Fibroblast of lung (primary cell): ENCODE measurements around the gene FDXACB1. TPM values are rescaled to one million over a fixed set of nuclear protein-coding genes. Genes with fewer than 3 reads are reported as not detected.

Experiments used
- DNase-seq, 2 donors: peaks; one replicate each; pipeline versions ENCODE4 v3.0.0 to v3.0.0-alpha.2; 2010; ENCODE audit warnings: low read depth in 2 of 2
- H2AFZ ChIP-seq: 2 replicates; pipeline ENCODE4 v1.5.1; 2012; ENCODE audit warnings: low read length, control low read depth, inconsistent platforms
- H3K27ac ChIP-seq: 2 replicates; pipeline ENCODE4 v1.5.1; 2011; ENCODE audit warnings: low read length, control low read depth; ENCODE audit not compliant: insufficient read depth
- H3K27me3 ChIP-seq: 2 replicates; pipeline ENCODE4 v1.5.1; 2011; ENCODE audit warnings: mild to moderate bottlenecking, low read length; ENCODE audit not compliant: control insufficient read depth, insufficient read depth
- H3K36me3 ChIP-seq: 2 replicates; pipeline ENCODE4 v1.5.1; 2011; ENCODE audit warnings: low read length; ENCODE audit not compliant: control insufficient read depth, insufficient read depth
- H3K4me1 ChIP-seq: 2 replicates; pipeline ENCODE4 v1.5.1; 2011; ENCODE audit warnings: low read length; ENCODE audit not compliant: control insufficient read depth, insufficient read depth; ENCODE audit errors: extremely low read depth
- H3K4me2 ChIP-seq: 2 replicates; pipeline ENCODE4 v1.5.1; 2011; ENCODE audit warnings: low read length, control low read depth; ENCODE audit not compliant: insufficient read depth; ENCODE audit errors: extremely low read depth
- H3K4me3 ChIP-seq, 4 experiments: fragments of 200-600 bp in 1 of 4; sonication (generic) in 1 of 4; replicated peaks in 1 of 4; 2 replicates each; pipeline ENCODE4 v1.5.1; 2011 to 2016; ENCODE audit warnings: low read length in 4 of 4, low read depth in 3 of 4, mild to moderate bottlenecking in 3 of 4, control low read depth in 2 of 4, inconsistent platforms in 1 of 4, mixed read lengths in 1 of 4; ENCODE audit not compliant: insufficient read depth in 1 of 4; ENCODE audit errors: control extremely low read depth in 1 of 4
- H3K79me2 ChIP-seq: 2 replicates; pipeline ENCODE4 v1.5.1; 2012; ENCODE audit warnings: mild to moderate bottlenecking, low read length, inconsistent platforms; ENCODE audit not compliant: control insufficient read depth, insufficient read depth
- H3K9ac ChIP-seq: 2 replicates; pipeline ENCODE4 v1.5.1; 2011; ENCODE audit warnings: mild to moderate bottlenecking, low read length, control low read depth; ENCODE audit not compliant: insufficient read depth
- H3K9me3 ChIP-seq: 2 replicates; pipeline ENCODE4 v1.5.1; 2012; ENCODE audit warnings: low read depth, low read length; ENCODE audit not compliant: control insufficient read depth, insufficient read depth
- H4K20me1 ChIP-seq: 2 replicates; pipeline ENCODE4 v1.5.1; 2011; ENCODE audit warnings: low read length; ENCODE audit not compliant: control insufficient read depth, insufficient read depth; ENCODE audit errors: extremely low read depth
- CTCF ChIP-seq, 2 donors: IDR thresholded peaks in 1 of 2; conservative IDR thresholded peaks in 1 of 2; 1 replicate in 1 of 2; 2 replicates in 1 of 2; pipeline ENCODE4 v1.5.1; 2011 to 2012; ENCODE audit warnings: low read length in 2 of 2, control low read depth in 1 of 2, inconsistent platforms in 1 of 2, low read depth in 1 of 2, mild to moderate bottlenecking in 1 of 2
- EZH2 ChIP-seq: IDR thresholded peaks from 2 replicates; pipeline ENCODE4 v1.5.1; 2012; ENCODE audit warnings: low read length, control low read depth, mild to moderate bottlenecking; ENCODE audit errors: missing control alignments
- polyA plus RNA-seq, 2 donors: library from polyadenylated mRNA; depleted of rRNA in 1 of 2; stranded (reverse) in 1 of 2; unstranded in 1 of 2; fragments of >200 nt; gene quantifications; 2 replicates each; pipeline ENCODE4 v1.2.1, GENCODE V29; 2011 to 2012; ENCODE audit warnings: missing spikeins in 1 of 2
- total RNA-seq: library from RNA; depleted of rRNA; stranded (reverse); fragments of >200 nt; gene quantifications from 2 replicates; pipeline ENCODE4 v1.2.1, GENCODE V29; 2014

Gene FDXACB1
- total and polyA plus RNA-seq, 2 donors (not counting 1 experiment from before 2014, with no cell fraction given), result 1.7 to 1.8 TPM

- Histone ChIP-seq H3K79me2 (no peaks in the 10 kb centered on the region), H3K27ac (no peak overlapping the region), H4K20me1 (no peaks in the 10 kb centered on the region), H3K4me1 (peaks cover 13% of the 10 kb centered on the region), H3K9ac (no peak overlapping the region), H3K4me2 (no peak overlapping the region), H2AFZ (no peak overlapping the region), H3K27me3 (no peaks in the 10 kb centered on the region), H3K4me3 (no peak overlapping the region), H3K9me3 (no peaks in the 10 kb centered on the region), H3K36me3 (no peaks in the 10 kb centered on the region)
- DNase-seq, result no peak
- TF ChIP-seq EZH2 (no peak), CTCF (conservative IDR thresholded peaks at IDR 0.05 in 1 of 2, IDR thresholded peaks at IDR 0.05 in 1 of 2; ENCODE audit: low read depth in 1 of 2, low read length in 2 of 2) (no peak)
Measured at GRCh38 chr11:111916768-111917167, 37.8 kb upstream of the FDXACB1 start.

- Histone ChIP-seq H3K4me3 (peak overlapping the region in 1 of 4 experiments; percentile 64), H3K27ac (peak overlapping the region; percentile 65), H3K9me3 (no peaks in the 10 kb centered on the region), H3K4me1 (peaks cover 16% of the 10 kb centered on the region), H3K36me3 (no peaks in the 10 kb centered on the region), H2AFZ (peak overlapping the region; percentile 55), H3K4me2 (peak overlapping the region; percentile 64), H3K9ac (peak overlapping the region; percentile 65), H4K20me1 (no peaks in the 10 kb centered on the region), H3K27me3 (no peaks in the 10 kb centered on the region), H3K79me2 (no peaks in the 10 kb centered on the region)
- TF ChIP-seq CTCF (conservative IDR thresholded peaks at IDR 0.05 in 1 of 2, IDR thresholded peaks at IDR 0.05 in 1 of 2; ENCODE audit: low read depth in 1 of 2, low read length in 2 of 2) (no peak), EZH2 (no peak)
- peak; percentile 66 to 72 for DNase-seq
Measured at GRCh38 chr11:111913997-111914396, 35.0 kb upstream of the FDXACB1 start.

- H3K9me3 ChIP-seq, result no peaks in the 10 kb centered on the region
- peak overlapping the region; percentile 79 for H2AFZ ChIP-seq
- no peaks in the 10 kb centered on the region for H4K20me1 ChIP-seq
- TF ChIP-seq CTCF (conservative IDR thresholded peaks at IDR 0.05 in 1 of 2, IDR thresholded peaks at IDR 0.05 in 1 of 2; ENCODE audit: low read depth in 1 of 2, low read length in 2 of 2) (no peak), EZH2 (no peak)
- peak overlapping the region; percentile 64 for H3K4me2 ChIP-seq
- H3K4me1 ChIP-seq, result peaks cover 16% of the 10 kb centered on the region
- H3K27ac ChIP-seq, result peak overlapping the region; percentile 65
- peak overlapping the region; percentile 65 for H3K9ac ChIP-seq
- no peaks in the 10 kb centered on the region for H3K36me3 ChIP-seq
- H3K27me3 ChIP-seq, result no peaks in the 10 kb centered on the region
- H3K79me2 ChIP-seq, result no peaks in the 10 kb centered on the region
- no peak for DNase-seq
- H3K4me3 ChIP-seq, result peak overlapping the region in 3 of 4 experiments; percentile 9 to 64 (median 11)
Measured at GRCh38 chr11:111913031-111913861, 34.3 kb upstream of the FDXACB1 start.
